HFF-Myc (cell line): ENCODE measurements around the gene AP2A2.

ENCODE experiments used
- DNase-seq: peaks from one replicate; pipeline ENCODE4 v3.0.0-alpha.2; 2011; ENCODE audit warnings: low read depth; ENCODE audit errors: extremely low read depth
- H3K4me3 ChIP-seq: replicated peaks from 2 replicates; pipeline ENCODE4 v1.5.1; 2011; ENCODE audit warnings: low read depth, mild to moderate bottlenecking, control low read depth, low read length
- TF ChIP-seq, protein P1 (sequence below): IDR thresholded peaks from 2 replicates; pipeline ENCODE4 v1.5.1; 2012; ENCODE audit warnings: mild to moderate bottlenecking, low read depth, low read length, control low read depth; ENCODE audit errors: missing control alignments

AP2A2 gene

DNA sequence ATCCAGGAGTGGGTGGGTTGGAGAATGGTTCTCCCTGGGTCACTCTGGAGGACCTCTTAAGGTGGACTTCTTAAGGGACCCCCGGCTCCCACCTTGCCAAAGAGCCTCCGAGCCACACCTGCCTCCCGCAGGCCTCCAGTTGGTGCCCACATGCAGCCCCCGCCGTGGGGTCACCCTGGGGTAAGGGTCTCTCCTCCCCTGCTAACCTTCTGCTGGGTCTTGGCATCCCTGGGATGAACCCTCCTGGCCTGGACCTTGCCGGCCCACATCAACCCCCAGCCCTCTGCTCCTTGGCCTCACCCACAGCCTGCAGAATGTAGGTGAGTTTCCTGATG is 123.4 kb downstream of the AP2A2 start:
- no peak for DNase-seq
- TF ChIP-seq, protein P1, sequence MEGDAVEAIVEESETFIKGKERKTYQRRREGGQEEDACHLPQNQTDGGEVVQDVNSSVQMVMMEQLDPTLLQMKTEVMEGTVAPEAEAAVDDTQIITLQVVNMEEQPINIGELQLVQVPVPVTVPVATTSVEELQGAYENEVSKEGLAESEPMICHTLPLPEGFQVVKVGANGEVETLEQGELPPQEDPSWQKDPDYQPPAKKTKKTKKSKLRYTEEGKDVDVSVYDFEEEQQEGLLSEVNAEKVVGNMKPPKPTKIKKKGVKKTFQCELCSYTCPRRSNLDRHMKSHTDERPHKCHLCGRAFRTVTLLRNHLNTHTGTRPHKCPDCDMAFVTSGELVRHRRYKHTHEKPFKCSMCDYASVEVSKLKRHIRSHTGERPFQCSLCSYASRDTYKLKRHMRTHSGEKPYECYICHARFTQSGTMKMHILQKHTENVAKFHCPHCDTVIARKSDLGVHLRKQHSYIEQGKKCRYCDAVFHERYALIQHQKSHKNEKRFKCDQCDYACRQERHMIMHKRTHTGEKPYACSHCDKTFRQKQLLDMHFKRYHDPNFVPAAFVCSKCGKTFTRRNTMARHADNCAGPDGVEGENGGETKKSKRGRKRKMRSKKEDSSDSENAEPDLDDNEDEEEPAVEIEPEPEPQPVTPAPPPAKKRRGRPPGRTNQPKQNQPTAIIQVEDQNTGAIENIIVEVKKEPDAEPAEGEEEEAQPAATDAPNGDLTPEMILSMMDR = no peak
- no peak overlapping the region for H3K4me3 ChIP-seq

DNA sequence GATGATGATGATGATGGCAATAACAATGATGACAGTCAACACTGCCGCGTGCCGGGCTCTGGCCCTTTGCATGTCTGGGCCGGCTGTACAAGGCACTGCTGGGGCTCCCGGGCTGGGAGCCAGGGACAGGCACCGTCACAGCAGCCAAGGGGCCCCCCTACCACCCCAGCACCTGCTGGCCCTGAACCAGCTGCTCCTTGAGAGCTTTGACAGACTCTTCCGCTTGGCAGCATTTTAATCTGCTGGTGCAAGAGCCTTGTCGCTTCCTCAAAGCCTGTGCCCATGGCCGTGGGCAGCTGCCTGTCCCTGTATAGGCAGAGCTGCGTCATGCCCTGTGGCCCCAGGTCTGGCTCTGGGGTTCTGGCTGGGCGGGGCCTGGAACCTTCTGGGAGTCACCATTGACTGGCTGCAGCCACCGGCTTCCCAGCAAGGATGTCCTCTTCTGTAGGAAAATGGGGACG is 123.8 kb downstream of the AP2A2 start:
- H3K4me3 ChIP-seq = no peak overlapping the region
- TF ChIP-seq, protein P1 = no peak
- no peak for DNase-seq

DNA sequence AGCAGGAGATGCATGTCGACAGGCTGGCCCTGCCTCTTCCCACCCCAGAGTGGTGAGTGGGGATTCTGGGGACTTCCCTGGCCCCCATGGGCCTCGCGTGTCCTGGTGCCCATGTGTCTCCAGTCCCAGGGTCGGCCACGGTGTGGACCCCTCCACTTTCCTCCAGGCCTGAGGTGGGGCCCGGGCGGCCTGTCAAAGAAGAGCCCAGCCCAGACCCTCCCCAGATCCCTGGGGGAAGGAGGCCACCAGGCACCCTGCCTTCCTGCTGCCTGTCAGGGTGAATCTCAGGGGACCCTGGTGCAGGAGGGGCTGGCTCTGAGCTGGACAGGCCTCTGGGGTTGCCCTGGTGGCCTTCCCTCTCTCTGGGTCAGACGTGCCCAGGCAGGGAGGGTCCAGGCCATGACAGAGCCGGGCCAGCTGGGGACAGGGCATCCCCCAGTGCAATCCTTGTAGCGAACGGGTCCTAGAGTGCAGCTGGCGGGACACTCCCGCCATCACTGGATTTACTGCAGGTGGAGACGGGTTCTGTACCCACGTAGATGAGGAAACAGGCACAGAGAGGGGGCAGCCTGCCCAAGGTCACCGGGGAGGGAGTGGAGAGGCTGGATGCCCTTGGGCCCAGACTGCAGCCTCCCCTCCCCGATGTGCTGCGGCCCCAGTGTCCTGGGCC is 124.4 kb downstream of the AP2A2 start:
- TF ChIP-seq, protein P1 = no peak
- no peak for DNase-seq
- H3K4me3 ChIP-seq = no peak overlapping the region

DNA sequence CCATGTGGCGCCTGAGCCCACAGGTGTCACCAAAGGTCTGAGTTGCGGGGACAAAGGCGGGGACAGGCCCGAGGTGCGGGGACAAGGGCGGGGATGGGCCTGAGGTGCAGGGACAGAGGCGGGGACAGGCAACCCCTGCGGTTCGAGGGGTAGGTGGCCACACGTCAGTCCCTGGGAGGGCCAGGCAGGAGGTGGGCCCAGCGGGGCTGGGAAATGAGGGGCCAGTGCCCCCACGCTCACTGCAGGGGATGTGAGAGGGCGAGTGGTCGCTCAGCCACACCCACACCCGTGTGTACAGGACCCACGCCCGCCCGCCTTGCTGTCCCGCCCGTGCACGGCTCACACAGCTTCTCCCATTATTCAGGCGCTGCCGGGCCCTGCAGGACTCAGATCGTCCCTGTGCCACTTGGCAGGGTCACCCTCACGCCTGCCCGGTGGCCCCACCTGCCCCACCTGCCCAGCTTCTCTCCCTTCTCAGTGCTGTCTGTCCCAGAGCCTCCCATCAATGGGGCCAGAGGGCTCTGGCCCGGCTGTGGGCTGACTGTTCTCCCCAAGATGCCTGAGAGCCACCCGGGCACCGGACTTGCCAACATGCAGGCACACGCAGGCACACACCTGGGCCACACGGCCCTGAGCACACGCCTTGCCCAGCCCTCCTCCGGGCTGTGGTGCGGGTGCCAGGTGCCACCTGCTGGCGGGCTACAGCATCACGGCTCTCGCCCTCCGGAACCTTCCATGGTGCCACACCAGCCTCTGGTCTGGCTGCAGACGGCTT is 125.1 kb downstream of the AP2A2 start:
- DNase-seq = peak; percentile 12
- TF ChIP-seq, protein P1 = peak; percentile 87
- H3K4me3 ChIP-seq = no peak overlapping the region

DNA sequence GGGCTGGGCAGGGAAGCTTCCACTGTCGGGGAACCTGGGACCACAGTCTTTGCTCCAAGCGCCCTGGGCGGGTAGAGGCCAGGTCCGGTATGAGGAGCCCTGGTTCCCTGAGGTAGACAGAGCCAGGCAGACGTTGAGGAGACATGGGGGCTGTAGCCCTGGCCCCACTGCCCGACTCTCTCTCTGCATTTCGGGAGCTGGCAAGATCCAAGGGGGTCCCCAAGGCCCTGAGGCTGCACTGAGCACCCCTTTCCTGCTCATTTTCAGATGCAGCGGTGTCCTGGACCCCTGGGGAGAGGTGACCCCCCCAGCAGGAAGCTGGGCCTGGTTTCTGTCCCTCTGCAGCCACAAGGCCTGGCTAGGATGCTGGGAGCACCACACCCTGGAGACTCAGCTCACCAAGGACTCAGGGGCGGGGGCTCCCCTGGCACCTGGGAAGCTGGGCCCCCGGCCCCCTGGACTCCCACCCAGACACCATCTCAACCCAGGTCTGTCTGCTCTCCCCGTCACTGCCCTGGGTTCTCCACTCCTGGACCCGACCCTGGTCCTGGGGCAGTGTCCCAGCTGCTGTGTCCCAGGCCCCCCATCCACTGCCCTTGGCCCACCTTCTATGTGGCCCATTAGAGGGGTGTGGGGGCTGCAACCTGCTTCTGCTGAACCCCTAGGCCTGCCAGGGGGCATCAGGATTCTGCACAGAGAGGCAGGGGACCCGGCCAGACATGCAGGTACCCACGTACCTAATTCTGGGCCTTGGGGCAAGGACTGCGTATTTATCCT is 125.9 kb downstream of the AP2A2 start:
- TF ChIP-seq, protein P1 = no peak
- no peak overlapping the region for H3K4me3 ChIP-seq
- no peak for DNase-seq

DNA sequence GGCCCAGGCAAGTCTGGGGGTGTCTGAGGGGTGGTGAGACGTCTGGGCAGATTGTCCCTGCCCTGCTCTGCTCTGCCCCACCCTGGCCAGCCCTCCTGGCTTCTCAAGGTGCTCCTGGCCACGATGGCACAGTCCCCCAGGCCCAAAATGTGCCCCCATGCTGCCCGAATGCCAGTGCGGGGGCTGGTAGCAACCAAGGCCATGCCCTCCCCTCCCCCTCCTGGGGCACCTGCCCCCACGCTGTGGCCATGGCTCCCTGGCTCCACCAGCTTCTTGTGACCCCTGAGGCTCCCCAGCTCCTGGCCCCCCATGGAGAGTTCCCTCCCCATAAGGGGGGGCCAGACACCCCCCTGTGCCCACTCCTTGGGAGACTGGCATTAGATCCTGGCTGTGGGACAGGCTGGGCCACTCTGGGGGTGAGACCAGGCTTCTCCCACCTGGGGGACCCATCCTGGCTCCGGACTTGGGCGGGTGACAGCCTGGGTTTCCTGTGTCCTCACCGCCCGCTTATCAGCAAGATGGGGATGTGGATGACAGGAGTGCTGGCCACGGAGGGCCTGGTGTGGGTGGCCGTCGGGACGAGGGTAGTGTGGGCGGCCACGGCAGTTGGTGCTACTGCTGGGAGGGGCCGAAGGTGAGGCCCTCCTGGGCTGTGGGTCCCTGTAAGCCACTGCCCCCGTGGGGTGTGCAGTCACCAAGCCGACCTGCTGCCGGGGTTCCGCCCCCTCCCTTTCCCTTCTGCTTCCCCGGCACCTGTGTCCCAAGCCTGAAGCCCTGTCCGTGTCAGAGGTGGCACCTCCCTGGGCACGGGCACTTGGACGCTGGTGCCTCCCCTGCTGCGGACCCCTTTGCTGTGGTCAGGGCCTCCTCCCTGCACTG is 126.7 kb downstream of the AP2A2 start:
- no peak for DNase-seq
- H3K4me3 ChIP-seq = no peak overlapping the region
- TF ChIP-seq, protein P1 = no peak
